HUES64 (cell line): ENCODE results near the gene WFIKKN1.

Source experiments
- H3K27ac ChIP-seq: 2 replicates; pipeline ENCODE4 v1.7.0; 2013; ENCODE audit warnings: low read depth, low read length, inconsistent platforms
- H3K27me3 ChIP-seq: 2 replicates; pipeline ENCODE4 v1.6.1; 2013; ENCODE audit warnings: mild to moderate bottlenecking, low read length; ENCODE audit not compliant: insufficient read depth
- H3K36me3 ChIP-seq: 2 replicates; pipeline ENCODE4 v1.6.1; 2013; ENCODE audit warnings: mild to moderate bottlenecking, low read length; ENCODE audit not compliant: insufficient read depth
- H3K4me1 ChIP-seq: 2 replicates; pipeline ENCODE4 v1.6.1; 2013; ENCODE audit warnings: mild to moderate bottlenecking, low read length, moderate library complexity; ENCODE audit not compliant: insufficient read depth
- H3K4me3 ChIP-seq: 2 replicates; pipeline ENCODE4 v1.5.1; 2013; ENCODE audit warnings: mild to moderate bottlenecking, low read length, moderate library complexity
- H3K9ac ChIP-seq: 2 replicates; pipeline ENCODE4 v1.6.1; 2013; ENCODE audit warnings: mild to moderate bottlenecking, low read depth, low read length
- H3K9me3 ChIP-seq: 2 replicates; pipeline ENCODE4 v1.6.1; 2013; ENCODE audit warnings: low read depth, low read length; ENCODE audit not compliant: insufficient read depth
- WGBS: fragments of 150-250, 120-280 bp; methylation state at CpG from one replicate; pipeline ENCODE4 v1.1.7; 2013; ENCODE audit warnings: missing lambda C conversion rate; 5-methylcytosine and 5-hydroxymethylcytosine counted together

The WFIKKN1 gene

DNA sequence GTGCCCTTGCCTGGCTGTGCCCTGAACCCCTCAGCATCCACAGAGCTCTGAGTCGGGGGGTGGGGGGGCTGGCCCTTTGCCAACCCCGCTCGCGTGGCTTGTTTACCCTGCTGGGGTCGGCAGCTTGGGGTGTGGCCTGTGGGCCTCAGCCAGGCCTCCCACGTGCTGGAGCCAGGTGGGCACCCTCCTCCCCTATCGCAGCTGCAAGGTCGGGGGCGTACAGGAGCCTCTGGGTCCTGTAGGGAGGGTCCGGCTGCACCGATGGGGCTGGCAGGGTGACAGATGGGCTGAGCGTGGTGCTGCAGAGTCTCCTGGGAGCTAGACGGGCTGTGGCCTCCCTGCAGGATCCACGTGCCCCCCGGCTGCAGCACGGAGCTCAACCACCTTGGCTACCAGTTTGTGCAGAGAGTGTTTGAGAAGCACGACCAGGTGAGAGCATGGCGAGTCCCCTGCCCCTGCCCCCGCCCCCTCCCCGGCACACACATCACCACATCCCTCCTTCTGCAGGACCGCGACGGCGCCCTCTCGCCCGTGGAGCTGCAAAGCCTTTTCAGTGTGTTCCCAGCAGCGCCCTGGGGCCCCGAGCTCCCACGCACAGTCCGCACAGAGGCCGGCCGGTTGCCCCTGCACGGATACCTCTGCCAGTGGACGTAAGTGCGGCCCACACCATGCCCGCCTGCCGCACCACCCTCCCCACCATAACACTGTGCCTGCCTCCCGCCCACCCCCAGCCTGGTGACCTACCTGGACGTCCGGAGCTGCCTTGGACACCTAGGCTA, 40.8 kb downstream of the WFIKKN1 start:
- H3K27me3 ChIP-seq: peaks cover 5% of the 10 kb centered on the region; the same call in 1 of the 2 replicates
- peaks cover 6% of the 10 kb centered on the region; the same call in 1 of the 2 replicates for H3K4me1 ChIP-seq
- H3K27ac ChIP-seq: no peak overlapping the region
- H3K9me3 ChIP-seq: no peaks in the 10 kb centered on the region
- H3K9ac ChIP-seq: no peak overlapping the region
- WGBS: 97% methylated on average over 40 of the region's 40 CpGs
- no peak overlapping the region for H3K4me3 ChIP-seq
- peaks cover 50% of the 10 kb centered on the region for H3K36me3 ChIP-seq

DNA sequence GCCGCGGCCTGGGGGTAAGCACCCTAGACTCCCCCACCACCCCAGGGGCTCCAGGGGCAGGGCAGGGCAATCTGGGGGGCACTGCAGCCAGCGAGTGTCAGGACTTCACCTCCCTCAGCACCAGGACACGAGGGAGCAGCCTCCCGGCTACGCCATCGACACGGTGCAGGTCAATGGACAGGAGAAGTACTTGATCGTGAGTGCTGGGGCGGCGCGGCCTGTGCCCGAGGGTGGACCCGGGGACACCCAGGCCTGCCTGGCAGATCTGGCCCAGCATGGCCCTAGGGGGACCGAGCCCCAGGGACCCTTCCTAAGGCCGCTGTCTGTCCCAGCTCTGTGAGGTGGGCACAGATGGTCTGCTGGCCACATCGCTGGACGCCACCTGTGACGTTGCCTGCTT, 41.6 kb downstream of the WFIKKN1 start:
- Histone ChIP-seq H3K9ac (no peak overlapping the region), H3K36me3 (peaks cover 50% of the 10 kb centered on the region), H3K4me3 (no peak overlapping the region), H3K9me3 (no peaks in the 10 kb centered on the region), H3K27ac (no peak overlapping the region), H3K27me3 (peaks cover 5% of the 10 kb centered on the region; the same call in 1 of the 2 replicates), H3K4me1 (peaks cover 6% of the 10 kb centered on the region; the same call in 1 of the 2 replicates)
- 95% methylated on average over 19 of the region's 19 CpGs for WGBS

DNA sequence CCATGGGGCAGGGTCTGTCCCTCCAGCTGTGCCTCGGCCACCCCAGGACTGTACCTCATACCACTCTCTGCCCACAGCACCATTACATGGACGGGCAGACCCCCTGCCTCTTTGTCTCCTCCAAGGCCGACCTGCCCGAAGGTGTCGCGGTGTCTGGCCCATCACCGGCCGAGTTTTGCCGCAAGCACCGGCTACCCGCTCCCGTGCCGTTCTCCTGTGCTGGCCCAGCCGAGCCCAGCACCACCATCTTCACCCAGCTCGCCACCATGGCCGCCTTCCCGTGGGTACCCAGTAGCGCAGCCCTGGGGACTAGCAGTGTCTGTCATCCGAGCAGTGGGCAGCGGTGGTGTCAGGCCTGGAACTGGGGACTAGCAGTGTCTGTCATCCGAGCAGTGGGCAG, 42.1 kb downstream of the WFIKKN1 start:
- Histone ChIP-seq H3K27ac (no peak overlapping the region), H3K4me3 (no peak overlapping the region), H3K4me1 (peaks cover 6% of the 10 kb centered on the region; the same call in 1 of the 2 replicates), H3K36me3 (peaks cover 50% of the 10 kb centered on the region), H3K27me3 (peaks cover 5% of the 10 kb centered on the region; the same call in 1 of the 2 replicates), H3K9me3 (no peaks in the 10 kb centered on the region), H3K9ac (no peak overlapping the region)
- WGBS: 95% methylated on average over 21 of the region's 21 CpGs

DNA sequence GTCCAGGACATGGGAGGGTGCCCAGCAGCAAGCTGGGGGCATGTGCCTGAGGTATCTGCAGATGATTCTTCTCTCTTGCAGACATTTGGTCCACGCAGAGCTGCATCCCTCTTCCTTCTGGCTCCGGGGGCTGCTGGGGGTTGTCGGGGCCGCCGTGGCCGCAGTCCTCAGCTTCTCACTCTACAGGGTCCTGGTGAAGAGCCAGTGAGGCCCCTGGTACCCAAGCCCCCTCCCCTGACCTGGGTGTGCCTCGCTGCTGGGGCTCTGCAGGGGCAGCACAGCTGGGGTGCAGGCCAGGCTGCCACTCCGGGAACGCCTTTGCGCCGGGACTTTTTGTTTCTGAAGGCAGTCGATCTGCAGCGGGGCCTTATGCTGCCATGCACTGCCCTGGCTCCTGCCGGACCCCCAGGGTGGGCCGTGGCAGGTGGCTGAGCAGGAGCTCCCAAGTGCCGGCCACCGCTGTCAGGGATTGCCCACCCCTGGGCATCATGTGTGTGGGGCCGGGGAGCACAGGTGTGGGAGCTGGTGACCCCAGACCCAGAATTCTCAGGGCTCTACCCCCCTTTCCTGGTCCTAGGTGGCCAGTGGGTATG, 42.7 kb downstream of the WFIKKN1 start:
- no peak overlapping the region for H3K9ac ChIP-seq
- H3K9me3 ChIP-seq: no peaks in the 10 kb centered on the region
- H3K27ac ChIP-seq: no peak overlapping the region
- H3K27me3 ChIP-seq: peaks cover 5% of the 10 kb centered on the region; the same call in 1 of the 2 replicates
- peaks cover 6% of the 10 kb centered on the region; the same call in 1 of the 2 replicates for H3K4me1 ChIP-seq
- H3K4me3 ChIP-seq: no peak overlapping the region
- WGBS: 95% methylated on average over 18 of the region's 18 CpGs
- peaks cover 50% of the 10 kb centered on the region for H3K36me3 ChIP-seq

DNA sequence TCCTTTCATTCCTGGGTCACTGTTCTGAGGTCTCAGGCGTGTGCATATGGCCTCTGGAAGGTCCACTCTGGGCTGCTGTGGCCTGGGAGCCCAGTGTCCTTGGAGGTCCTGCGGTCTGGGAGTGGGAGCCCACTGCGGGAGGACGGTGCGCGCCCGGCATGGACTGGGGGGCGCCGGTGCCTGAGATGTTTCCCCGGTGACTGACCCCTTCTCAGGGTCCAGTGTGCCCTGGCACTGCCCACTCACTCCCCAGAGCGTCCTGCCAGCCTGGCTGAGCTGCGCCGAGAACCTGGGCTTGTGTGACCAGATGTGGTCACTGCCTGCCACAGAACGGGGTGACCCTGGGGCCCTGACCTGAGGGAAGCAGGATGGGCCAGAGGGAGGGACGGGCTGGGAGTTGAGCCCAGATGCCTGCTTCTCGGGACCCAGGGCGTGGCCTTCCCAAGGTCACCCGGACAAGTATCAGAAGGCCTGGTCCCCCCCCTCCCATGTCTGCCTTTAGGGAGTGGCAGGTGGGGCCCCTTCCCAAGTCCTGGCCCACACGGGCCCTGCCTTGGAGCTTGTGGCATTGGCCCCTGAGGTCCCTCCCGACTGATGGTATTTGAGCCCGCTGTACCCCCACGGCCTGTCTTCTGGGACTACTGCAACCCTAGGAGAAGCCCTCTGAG, 43.6 kb downstream of the WFIKKN1 start:
- peaks cover 5% of the 10 kb centered on the region; the same call in 1 of the 2 replicates for H3K27me3 ChIP-seq
- no peaks in the 10 kb centered on the region for H3K9me3 ChIP-seq
- peaks cover 6% of the 10 kb centered on the region; the same call in 1 of the 2 replicates for H3K4me1 ChIP-seq
- peak overlapping the region; percentile 35; the same call in 1 of the 2 replicates for H3K27ac ChIP-seq
- peaks cover 49% of the 10 kb centered on the region for H3K36me3 ChIP-seq
- peak overlapping the region; percentile 61; the same call in 1 of the 2 replicates for H3K4me3 ChIP-seq
- no peak overlapping the region; the same call in 1 of the 2 replicates for H3K9ac ChIP-seq
- WGBS: 88% methylated on average over 22 of the region's 22 CpGs

DNA sequence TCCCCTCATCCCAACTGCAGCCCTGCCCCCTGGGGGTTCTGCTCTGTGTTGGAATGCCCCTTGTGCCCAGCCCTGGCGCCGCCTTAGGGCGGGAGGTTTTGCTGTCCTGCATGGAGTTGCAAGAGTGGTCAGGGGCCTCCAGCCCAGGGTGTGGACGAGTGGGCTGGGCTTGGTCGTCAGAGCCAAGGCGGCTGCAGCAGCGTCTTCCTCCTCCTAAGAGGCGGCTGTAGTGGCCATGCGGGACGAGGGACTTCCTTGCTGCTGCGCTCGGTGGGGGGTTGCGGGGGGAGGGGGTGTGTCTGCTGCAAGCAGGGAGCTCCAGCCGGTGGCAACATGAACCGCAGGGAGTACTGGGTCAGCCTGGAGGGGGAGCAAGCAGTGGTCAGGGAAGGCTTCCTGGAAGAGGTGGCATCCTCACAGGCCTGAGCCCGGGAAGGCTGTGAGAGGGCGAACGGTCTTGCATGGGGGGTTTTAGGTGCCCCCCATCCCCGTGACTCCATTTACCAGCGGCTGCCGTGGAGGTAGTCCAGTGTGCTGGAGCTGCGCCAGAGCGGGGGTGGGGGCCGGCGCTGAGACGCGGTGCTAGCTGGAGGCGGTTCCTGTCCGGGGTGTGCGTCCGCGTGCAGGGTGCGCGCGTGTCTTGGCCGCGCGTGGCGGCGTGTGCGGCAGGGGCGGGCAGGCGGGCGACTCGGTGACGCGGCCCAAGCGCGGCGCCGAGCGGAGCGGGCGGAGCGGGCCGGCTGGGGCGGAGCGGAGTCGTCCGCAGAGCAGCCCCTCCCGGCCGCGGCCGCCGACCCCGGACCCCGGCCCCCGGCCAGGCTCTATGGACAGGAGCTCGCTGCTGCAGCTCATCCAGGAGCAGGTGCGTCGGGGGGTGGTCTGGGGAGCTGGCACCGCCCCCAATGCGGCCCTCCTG, 44.4 kb downstream of the WFIKKN1 start, which contains the start of gene RHBDL1:
Gene RHBDL1, plus strand, starts transcription at position 704 of the 916 bp plus-strand sequence. Its CDS starts 120 bp downstream, at position 824.
- H3K9me3 ChIP-seq: no peaks in the 10 kb centered on the region
- peak within 1 kb of the TSS; percentile 66; the same call in 1 of the 2 replicates for H3K9ac ChIP-seq
- peak within 1 kb of the TSS; percentile 61 for H3K4me3 ChIP-seq

DNA sequence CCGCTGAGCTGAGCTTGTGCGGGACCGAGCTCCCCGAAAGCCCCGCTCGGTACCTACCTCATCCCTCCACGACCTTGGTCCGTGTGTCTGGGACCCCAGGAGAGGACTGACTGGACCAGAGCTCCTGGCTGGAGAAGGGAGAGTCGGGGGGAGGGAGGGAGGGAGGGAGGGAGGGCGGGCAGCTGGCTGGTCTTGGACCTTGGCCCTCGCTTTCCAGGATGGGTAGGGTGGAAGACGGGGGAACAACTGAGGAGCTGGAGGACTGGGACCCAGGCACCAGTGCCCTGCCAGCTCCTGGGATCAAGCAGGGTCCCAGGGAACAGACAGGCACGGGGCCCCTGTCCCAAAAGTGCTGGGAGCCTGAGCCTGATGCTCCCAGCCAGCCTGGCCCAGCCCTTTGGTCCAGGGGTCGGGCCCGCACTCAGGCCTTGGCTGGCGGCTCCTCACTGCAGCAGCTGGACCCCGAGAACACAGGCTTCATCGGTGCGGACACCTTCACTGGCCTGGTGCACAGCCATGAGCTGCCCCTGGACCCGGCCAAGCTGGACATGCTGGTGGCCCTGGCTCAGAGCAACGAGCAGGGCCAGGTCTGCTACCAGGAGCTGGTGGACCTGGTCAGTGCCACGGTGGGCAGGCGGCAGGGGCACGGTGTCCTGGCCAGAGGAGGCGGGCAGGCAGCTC, 45.2 kb downstream of the WFIKKN1 start:
- peaks cover 5% of the 10 kb centered on the region; the same call in 1 of the 2 replicates for H3K27me3 ChIP-seq
- H3K36me3 ChIP-seq: peaks cover 32% of the 10 kb centered on the region
- H3K9ac ChIP-seq: peak overlapping the region; percentile 66; the same call in 1 of the 2 replicates
- WGBS: 65% methylated on average over 24 of the region's 25 CpGs
- no peaks in the 10 kb centered on the region for H3K9me3 ChIP-seq
- peaks cover 6% of the 10 kb centered on the region; the same call in 1 of the 2 replicates for H3K4me1 ChIP-seq
- H3K27ac ChIP-seq: no peak overlapping the region
- peak overlapping the region; percentile 61 for H3K4me3 ChIP-seq

More for the DNA sequence above, 44.4 kb downstream of the WFIKKN1 start, which contains the start of gene RHBDL1:
- peak within 1 kb of the TSS; percentile 35; the same call in 1 of the 2 replicates for H3K27ac ChIP-seq
- peaks cover 40% of the 10 kb centered on the region for H3K36me3 ChIP-seq
- peaks cover 5% of the 10 kb centered on the region; the same call in 1 of the 2 replicates for H3K27me3 ChIP-seq
- peaks cover 6% of the 10 kb centered on the region; the same call in 1 of the 2 replicates for H3K4me1 ChIP-seq
- 4% methylated on average over 73 of the region's 73 CpGs for WGBS

DNA sequence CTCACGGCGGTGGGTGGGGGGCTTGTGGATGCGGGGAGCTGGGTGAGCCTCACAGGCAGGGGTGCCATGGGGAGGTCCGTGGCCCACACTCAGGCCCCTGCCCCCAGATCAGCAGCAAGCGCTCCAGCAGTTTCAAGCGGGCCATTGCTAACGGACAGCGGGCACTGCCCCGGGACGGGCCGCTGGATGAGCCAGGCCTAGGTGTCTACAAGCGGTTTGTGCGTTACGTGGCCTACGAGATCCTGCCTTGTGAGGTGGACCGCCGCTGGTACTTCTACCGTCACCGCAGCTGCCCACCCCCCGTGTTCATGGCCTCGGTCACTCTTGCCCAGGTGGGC, 45.7 kb downstream of the WFIKKN1 start:
- Histone ChIP-seq H3K27ac (no peak overlapping the region), H3K9ac (no peak overlapping the region), H3K4me3 (no peak overlapping the region), H3K27me3 (peaks cover 5% of the 10 kb centered on the region; the same call in 1 of the 2 replicates), H3K36me3 (peaks cover 30% of the 10 kb centered on the region), H3K4me1 (peaks cover 10% of the 10 kb centered on the region; the same call in 1 of the 2 replicates), H3K9me3 (no peaks in the 10 kb centered on the region)
- 93% methylated on average over 21 of the region's 21 CpGs for WGBS

DNA sequence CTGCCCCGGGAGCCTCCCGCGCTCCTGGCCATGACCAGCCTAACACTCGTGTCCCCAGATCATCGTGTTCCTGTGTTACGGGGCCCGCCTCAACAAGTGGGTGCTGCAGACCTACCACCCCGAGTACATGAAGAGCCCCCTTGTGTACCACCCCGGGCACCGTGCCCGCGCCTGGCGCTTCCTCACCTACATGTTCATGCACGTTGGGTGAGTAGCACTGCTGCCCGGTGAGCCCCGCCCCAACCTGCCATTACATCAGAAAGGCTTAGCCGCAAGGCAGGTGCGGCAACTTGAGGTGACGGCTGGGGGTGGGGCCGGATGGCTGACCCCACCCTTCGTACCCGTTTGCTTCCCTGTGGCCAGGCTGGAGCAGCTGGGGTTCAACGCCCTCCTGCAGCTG, 46.1 kb downstream of the WFIKKN1 start:
- Histone ChIP-seq H3K4me1 (peaks cover 12% of the 10 kb centered on the region; the same call in 1 of the 2 replicates), H3K27me3 (peaks cover 5% of the 10 kb centered on the region; the same call in 1 of the 2 replicates), H3K4me3 (no peak overlapping the region), H3K9me3 (no peaks in the 10 kb centered on the region), H3K27ac (no peak overlapping the region), H3K36me3 (peaks cover 31% of the 10 kb centered on the region), H3K9ac (no peak overlapping the region)
- WGBS: 91% methylated on average over 23 of the region's 23 CpGs
